Neural progenitor cell (in vitro differentiated cells): ENCODE measurements around the gene TNNT3. TPM values are rescaled to one million over a fixed set of nuclear protein-coding genes. Genes with fewer than 3 reads are reported as not detected.

Source experiments
- DNase-seq: peaks from one replicate; pipeline ENCODE4 v3.0.0-alpha.2; 2016; ENCODE audit warnings: low spot score
- H2AFZ ChIP-seq: fragments of 200-600 bp; sonication (generic); replicated peaks from 2 replicates; pipeline ENCODE4 v1.6.1; 2016; ENCODE audit warnings: antibody characterized with exemption
- H3F3A ChIP-seq: fragments of 200-600 bp; sonication (generic); 2 replicates; pipeline ENCODE4 v1.6.1; 2016; ENCODE audit warnings: antibody characterized with exemption, low read depth
- H3K27ac ChIP-seq: fragments of 200-600 bp; sonication (generic); 2 replicates; pipeline ENCODE4 v1.5.1; 2016; ENCODE audit warnings: mild to moderate bottlenecking
- H3K27me3 ChIP-seq: fragments of 200-600 bp; sonication (generic); 2 replicates; pipeline ENCODE4 v1.6.1; 2016; ENCODE audit warnings: mild to moderate bottlenecking, moderate library complexity
- H3K36me3 ChIP-seq: fragments of 200-600 bp; sonication (generic); 2 replicates; pipeline ENCODE4 v1.5.1; 2016
- H3K4me1 ChIP-seq: fragments of 200-600 bp; sonication (generic); 2 replicates; pipeline ENCODE4 v1.6.1; 2016; ENCODE audit warnings: mixed run types
- H3K4me2 ChIP-seq: fragments of 200-600 bp; sonication (generic); 2 replicates; pipeline ENCODE4 v1.6.1; 2016
- H3K4me3 ChIP-seq: fragments of 200-600 bp; sonication (generic); 2 replicates; pipeline ENCODE4 v1.5.1; 2016
- H3K79me2 ChIP-seq: fragments of 200-600 bp; sonication (generic); 2 replicates; pipeline ENCODE4 v1.6.1; 2016; ENCODE audit warnings: low read depth
- H3K9ac ChIP-seq: fragments of 200-600 bp; sonication (generic); 2 replicates; pipeline ENCODE4 v1.6.1; 2016
- H3K9me3 ChIP-seq: fragments of 200-600 bp; sonication (generic); 2 replicates; pipeline ENCODE4 v1.5.1; 2016; ENCODE audit warnings: low read depth
- H4K20me1 ChIP-seq: fragments of 200-600 bp; sonication (generic); 2 replicates; pipeline ENCODE4 v1.6.1; 2016; ENCODE audit warnings: low read depth
- H3K27ac Mint-ChIP-seq: 3 replicates; pipeline ENCODE4 v1.8.0; 2021; ENCODE audit warnings: mixed read lengths
- H3K27me3 Mint-ChIP-seq: 2 replicates; pipeline ENCODE4 v1.8.0; 2022; ENCODE audit warnings: low read depth, mild to moderate bottlenecking, inconsistent platforms, moderate library complexity, mixed read lengths; ENCODE audit not compliant: insufficient read depth
- H3K36me3 Mint-ChIP-seq: 3 replicates; pipeline ENCODE4 v1.8.0; 2021; ENCODE audit warnings: mixed read lengths
- H3K4me1 Mint-ChIP-seq: 3 replicates; pipeline ENCODE4 v1.8.0; 2021; ENCODE audit warnings: mixed read lengths
- H3K4me3 Mint-ChIP-seq: 3 replicates; pipeline ENCODE4 v1.8.0; 2021; ENCODE audit warnings: mild to moderate bottlenecking, moderate library complexity, mixed read lengths
- H3K9me3 Mint-ChIP-seq: 3 replicates; pipeline ENCODE4 v1.8.0; 2020; ENCODE audit warnings: mixed read lengths
- CTCF ChIP-seq: fragments of 200-600 bp; sonication (generic); IDR thresholded peaks from 2 replicates; pipeline ENCODE4 v1.5.1; 2017; ENCODE audit warnings: antibody characterized with exemption, mild to moderate bottlenecking
- EZH2 ChIP-seq: fragments of 200-600 bp; sonication (generic); IDR thresholded peaks from 2 replicates; pipeline ENCODE4 v1.6.1; 2017; ENCODE audit warnings: antibody characterized with exemption, mild to moderate bottlenecking, moderate library complexity
- EZH2phosphoT487 ChIP-seq: fragments of 200-600 bp; sonication (generic); IDR thresholded peaks from 2 replicates; pipeline ENCODE4 v1.6.1; 2017; ENCODE audit warnings: antibody characterized with exemption
- total RNA-seq: library from RNA; depleted of rRNA; stranded (reverse); fragments of >200 nt; gene quantifications from 2 replicates; pipeline ENCODE4 v1.2.3, GENCODE V29; 2015; ENCODE audit warnings: low replicate concordance

TNNT3 gene
- total RNA-seq, 1 donor from 2014 or later, result 0.92 TPM

DNA sequence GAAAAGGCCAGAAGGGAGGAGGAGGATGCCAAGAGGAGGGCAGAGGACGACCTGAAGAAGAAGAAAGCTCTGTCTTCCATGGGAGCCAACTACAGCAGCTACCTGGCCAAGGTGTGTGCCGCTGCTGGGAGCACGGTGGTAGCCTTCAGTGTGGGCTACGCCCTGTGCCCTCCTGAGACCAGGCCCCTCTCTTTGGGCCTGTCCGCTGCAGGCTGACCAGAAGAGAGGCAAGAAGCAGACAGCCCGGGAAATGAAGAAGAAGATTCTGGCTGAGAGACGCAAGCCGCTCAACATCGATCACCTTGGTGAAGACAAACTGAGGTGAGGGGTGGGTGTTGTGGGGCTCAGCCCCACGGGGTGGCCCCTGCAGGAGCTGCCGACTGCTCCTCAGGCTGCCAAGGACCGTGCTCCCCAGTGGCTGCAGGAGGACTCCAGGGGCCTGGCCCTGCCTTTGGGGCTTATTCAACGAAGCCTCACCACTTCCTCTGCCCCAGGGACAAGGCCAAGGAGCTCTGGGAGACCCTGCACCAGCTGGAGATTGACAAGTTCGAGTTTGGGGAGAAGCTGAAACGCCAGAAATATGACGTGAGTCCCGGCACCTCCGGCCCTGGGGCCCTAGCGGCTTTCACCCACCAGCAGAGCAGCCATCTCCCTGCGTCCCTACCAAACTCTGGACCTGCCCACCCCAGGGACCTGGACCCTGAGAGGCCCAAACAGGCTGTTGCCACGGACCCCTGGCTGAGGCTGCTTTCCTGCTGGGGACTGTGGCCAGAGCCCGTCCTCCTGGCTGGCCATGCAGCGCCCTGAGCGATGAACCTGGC is 15.0 kb downstream of the TNNT3 start:
- no peak overlapping the region for H3K4me3 ChIP-seq
- no peaks in the 10 kb centered on the region for H4K20me1 ChIP-seq
- no peaks in the 10 kb centered on the region for H3K79me2 ChIP-seq
- no peak overlapping the region for H3K4me2 ChIP-seq
- Mint-ChIP-seq H3K9me3 (no peaks in the 10 kb centered on the region), H3K36me3 (no peaks in the 10 kb centered on the region), H3K27ac (peak overlapping the region; percentile 74), H3K27me3 (peaks cover 16% of the 10 kb centered on the region), H3K4me1 (peaks cover 16% of the 10 kb centered on the region), H3K4me3 (no peak overlapping the region)
- no peak overlapping the region for H3K27ac ChIP-seq
- no peaks in the 10 kb centered on the region for H3K27me3 ChIP-seq
- H3K9me3 ChIP-seq, result no peaks in the 10 kb centered on the region
- no peaks in the 10 kb centered on the region for H3K4me1 ChIP-seq
- no peaks in the 10 kb centered on the region for H3F3A ChIP-seq
- TF ChIP-seq EZH2 (no peak), CTCF (no peak), EZH2phosphoT487 (no peak)
- no peak for DNase-seq
- no peak overlapping the region for H2AFZ ChIP-seq
- no peak overlapping the region for H3K9ac ChIP-seq
- H3K36me3 ChIP-seq, result no peaks in the 10 kb centered on the region

DNA sequence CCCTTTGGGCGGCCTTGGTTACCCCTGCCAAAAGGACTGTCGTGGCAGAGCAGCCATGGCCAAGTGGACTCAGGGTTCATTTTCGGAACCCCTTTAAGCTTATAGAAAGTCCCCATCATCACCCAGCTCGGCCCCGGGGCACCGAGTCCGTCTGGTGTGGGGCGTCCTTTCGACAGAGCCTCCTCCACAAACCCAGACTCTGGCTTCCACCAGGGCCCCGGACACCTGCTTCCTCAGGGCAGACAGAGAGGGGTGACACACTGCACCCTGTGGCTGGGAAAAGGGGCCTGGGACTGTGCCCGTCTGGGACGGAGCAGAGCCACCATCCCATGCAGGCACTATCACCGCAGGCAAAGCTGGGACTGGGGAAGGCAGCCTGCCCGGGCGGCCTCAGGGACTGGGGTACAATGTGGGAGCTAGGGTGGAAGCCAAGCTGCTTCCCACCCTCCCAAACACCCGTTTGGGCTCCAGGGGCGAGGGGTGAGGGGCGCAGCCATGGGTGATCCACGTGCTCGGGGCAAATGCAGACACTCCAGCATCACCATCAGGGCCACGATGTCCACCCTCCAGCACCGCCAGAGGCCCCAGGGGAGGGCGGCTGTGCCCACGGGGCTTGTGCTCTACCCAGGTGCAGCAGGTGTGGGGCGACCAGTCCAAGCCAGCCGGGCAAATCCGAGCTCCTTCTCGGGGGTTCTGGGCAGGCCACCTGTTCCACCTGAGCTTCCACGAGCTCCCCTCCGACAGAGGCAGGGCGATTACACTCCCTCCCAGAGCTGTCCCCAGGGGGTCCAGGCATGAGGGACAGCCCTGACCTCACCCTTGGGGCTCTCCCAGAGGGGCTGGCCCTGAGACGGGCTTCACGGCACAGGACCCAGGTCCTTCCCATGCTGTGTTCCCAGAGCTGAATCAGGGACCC is 15.9 kb downstream of the TNNT3 start:
- H3K79me2 ChIP-seq, result no peaks in the 10 kb centered on the region
- peaks cover 23% of the 10 kb centered on the region for H3K4me1 Mint-ChIP-seq
- no peak overlapping the region for H3K27ac ChIP-seq
- no peak for TF ChIP-seq CTCF
- TF ChIP-seq EZH2, result no peak
- TF ChIP-seq EZH2phosphoT487, result no peak
- no peak overlapping the region for H2AFZ ChIP-seq
- no peaks in the 10 kb centered on the region for H4K20me1 ChIP-seq
- H3K27ac Mint-ChIP-seq, result no peak overlapping the region
- DNase-seq, result no peak
- no peaks in the 10 kb centered on the region for H3K36me3 ChIP-seq
- H3K4me3 Mint-ChIP-seq, result no peak overlapping the region
- no peak overlapping the region for H3K4me3 ChIP-seq
- no peaks in the 10 kb centered on the region for H3K9me3 Mint-ChIP-seq
- no peaks in the 10 kb centered on the region for H3K27me3 ChIP-seq
- H3K27me3 Mint-ChIP-seq, result peaks cover 20% of the 10 kb centered on the region
- H3K4me1 ChIP-seq, result no peaks in the 10 kb centered on the region
- H3K36me3 Mint-ChIP-seq, result no peaks in the 10 kb centered on the region
- H3K9ac ChIP-seq, result no peak overlapping the region
- H3K9me3 ChIP-seq, result no peaks in the 10 kb centered on the region
- no peaks in the 10 kb centered on the region for H3F3A ChIP-seq
- no peak overlapping the region for H3K4me2 ChIP-seq

DNA sequence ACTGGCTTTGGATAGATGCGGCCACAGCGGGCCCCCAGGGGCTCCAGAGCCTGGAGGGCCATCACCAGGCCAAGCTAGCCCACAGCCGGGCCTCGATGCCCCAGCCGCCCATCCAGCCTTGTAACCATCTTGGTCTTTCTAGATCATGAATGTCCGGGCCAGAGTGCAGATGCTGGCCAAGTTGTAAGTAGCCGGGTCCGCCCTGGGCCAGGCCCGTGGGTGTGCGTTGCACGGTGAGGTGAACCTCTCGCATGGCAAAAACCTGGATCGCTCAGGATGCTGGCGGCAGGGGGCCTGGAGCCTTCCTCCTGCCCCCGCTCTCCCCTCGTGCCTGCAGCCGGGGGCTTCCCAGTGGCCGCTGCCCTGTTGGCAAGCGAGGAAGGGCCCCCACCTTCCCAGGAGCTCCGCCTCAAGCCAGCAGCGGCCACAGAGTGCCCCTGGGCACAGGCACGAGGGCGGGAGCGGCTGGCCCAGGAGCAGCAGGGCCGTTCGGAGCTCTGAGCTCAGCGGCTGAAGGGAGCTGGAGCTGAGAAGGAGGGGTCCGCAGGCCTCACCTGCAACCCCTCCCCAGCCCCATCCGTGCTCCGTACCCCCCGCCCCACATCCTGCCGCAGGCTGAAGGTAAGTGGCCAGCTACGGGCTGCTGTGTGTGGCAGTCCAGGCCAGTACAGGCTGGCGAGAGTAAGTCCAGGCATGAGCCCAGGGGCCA is 16.7 kb downstream of the TNNT3 start:
- Histone ChIP-seq H4K20me1 (no peaks in the 10 kb centered on the region), H2AFZ (no peak overlapping the region), H3K4me3 (no peak overlapping the region), H3K79me2 (no peaks in the 10 kb centered on the region), H3K27me3 (no peaks in the 10 kb centered on the region), H3K4me2 (no peak overlapping the region), H3K9ac (no peak overlapping the region), H3K4me1 (no peaks in the 10 kb centered on the region), H3K9me3 (no peaks in the 10 kb centered on the region), H3K36me3 (no peaks in the 10 kb centered on the region), H3F3A (no peaks in the 10 kb centered on the region), H3K27ac (no peak overlapping the region)
- no peak overlapping the region for H3K27ac Mint-ChIP-seq
- no peak overlapping the region for H3K4me3 Mint-ChIP-seq
- H3K36me3 Mint-ChIP-seq, result no peaks in the 10 kb centered on the region
- peaks cover 23% of the 10 kb centered on the region for H3K4me1 Mint-ChIP-seq
- H3K9me3 Mint-ChIP-seq, result no peaks in the 10 kb centered on the region
- TF ChIP-seq EZH2phosphoT487 (no peak), EZH2 (no peak), CTCF (no peak)
- H3K27me3 Mint-ChIP-seq, result peaks cover 23% of the 10 kb centered on the region
- no peak for DNase-seq
